Activated CD8-positive, alpha-beta memory T cell treated with anti-CD3 and anti-CD28 coated beads for 4 hours (primary cell): ENCODE results near the gene GIPC3.
"Not testable (repeated sequence)": the region's sequence is repeated elsewhere in the genome, so short reads cannot be mapped to it uniquely, and the experiment has no call there.

Source experiments
- DNase-seq, 2 donors: peaks; one replicate each; pipeline ENCODE4 v3.0.0-alpha.2; 2020; ENCODE audit warnings: low read depth in 2 of 2

Gene GIPC3

DNA sequence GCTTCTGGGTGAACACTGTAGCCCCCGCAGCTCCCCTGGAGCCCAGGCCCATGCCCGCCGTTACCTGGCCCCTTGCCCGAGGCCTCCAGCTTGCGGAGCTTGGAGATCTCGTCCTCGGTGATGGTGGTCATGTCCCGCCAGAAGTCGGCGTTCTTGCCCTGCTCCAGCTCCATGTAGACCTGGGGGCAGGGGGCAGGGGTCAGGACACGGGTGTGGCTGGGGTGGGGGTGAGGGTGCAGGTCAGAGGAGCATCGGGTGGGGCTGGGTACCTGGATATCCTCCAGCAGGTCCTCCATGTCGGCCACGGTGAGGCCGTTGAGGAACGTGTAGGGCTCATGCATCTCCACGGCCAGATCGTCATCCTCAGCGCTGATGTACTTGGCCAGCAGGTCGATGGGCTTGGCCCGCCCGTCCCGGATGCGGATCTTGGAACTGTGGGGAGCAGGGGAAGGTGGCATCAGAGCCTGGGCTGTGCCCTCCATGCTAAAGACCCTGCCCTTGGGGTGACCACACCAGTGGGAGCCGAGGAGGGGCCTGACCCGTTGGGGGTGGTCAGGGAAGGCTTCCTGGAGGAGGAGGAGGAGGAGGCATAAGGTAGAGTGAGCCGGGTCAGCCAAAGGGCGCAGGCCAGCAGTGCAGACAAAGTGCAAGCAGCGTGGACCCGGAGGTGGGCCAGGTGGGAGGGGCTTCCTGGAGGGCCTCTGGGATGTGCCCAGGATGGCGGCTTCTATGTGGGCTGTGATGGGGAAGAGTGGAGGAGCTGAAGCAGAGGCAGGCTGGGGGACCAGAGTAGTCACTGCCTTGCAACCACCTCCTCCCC, 33.7 kb downstream of the GIPC3 start:
- no peak for DNase-seq

DNA sequence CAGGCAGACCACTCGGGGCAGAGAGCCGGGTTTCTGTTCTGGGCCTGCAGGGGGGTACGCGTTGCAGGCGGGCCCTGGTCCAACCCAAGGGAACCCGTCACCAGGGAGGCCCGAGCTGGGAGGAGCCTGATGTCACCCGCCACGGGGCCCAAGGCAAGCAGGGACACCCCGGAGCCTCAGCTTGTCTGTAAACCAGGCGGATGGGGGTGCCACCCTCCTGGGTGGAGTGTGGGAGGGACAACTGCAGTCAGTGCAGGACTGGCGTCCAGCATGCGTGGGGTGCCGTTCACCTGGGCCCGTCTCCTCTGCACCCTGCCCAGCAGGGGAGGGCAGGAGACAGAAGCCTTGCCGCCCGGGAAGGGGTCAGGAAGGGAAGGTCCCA, 34.3 kb downstream of the GIPC3 start:
- DNase-seq = no peak

DNA sequence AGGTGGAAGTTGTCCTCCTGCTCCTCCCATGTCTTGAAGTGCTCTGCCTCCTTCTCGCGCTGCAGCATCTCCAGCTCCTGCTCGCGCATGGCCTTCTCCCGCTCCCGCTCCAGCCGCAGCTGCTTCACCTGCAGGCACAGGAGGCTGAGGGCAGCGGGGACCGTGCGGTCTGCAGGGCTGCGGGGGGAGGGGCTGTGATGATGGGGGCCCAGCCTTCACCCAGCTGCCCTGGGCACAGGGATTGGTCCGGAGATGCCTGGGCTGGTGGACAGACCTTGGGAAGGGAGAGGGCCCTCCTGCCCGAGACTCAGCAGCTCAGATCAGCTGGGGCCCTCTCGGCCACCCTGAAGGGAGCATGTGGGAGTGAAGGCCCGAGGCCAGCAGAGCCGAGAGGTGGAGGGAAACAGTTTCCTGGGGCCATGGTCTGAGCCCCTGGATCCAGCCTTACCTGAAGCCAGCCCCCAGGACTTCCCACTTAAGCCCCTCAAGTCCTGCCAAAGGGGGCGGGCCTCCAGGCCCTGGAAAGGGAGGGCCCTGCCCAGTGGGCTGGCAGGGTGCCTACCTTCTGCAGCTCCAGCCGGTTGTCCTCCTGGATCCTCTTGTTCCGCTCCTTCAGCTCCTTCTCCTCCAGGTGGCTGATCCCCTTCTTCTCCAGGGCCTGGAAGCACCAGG, 35.0 kb downstream of the GIPC3 start:
- no peak for DNase-seq

DNA sequence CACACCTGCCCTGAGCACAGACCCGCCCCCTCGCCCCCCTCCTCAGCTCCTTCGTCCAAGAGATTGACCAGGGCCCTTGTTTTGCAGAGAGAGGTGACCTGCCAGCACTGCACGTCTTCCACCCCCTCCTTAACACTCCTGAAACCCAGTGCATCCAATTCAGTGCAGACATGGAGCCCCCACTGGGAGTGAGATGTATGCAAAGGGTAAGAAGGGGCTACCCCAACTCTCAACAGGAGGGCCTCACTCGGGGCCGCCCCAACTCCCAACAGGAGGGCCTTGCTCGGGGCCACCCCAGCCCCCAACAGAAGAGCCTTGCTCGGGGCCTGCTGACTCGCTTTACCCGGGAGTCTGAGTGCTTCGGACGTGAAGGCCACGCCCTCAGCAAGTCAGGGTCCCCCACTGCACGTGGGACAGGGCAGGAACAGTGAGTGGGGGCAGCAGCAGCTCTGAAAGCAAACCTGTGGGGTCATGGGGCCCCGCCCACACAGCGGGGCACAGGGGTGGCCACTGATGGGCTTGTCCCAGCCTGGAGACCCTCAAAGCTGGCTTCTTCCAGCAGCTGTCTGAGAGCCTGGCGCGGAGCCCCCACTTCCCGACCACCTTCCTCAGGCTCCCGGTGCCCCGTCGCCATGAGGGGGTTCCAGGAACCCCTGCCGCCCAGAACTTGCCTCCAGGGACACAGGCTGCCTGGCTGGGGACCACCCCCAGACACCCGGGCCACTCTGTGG, 35.7 kb downstream of the GIPC3 start:
- DNase-seq = no peak

DNA sequence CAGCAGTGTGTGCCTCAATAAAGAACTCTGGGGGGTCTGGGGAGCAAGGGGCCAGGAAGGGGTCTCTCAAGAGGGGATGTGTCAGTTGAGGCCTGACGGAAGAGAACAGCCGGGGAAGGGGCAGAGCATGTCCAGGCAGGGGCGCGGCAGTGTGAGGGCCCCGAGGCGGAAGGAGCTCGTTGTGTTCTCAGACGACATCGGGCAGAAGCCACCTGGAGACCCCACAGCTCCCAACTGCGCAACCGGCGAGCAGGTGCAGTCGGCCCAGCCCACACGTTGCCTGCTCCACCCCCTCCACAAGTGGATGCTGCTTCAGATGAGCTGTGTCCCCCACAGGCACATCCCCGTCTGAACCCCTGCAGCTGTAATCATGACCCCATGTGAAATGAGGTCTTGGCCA, 36.4 kb downstream of the GIPC3 start:
- DNase-seq = no peak

DNA sequence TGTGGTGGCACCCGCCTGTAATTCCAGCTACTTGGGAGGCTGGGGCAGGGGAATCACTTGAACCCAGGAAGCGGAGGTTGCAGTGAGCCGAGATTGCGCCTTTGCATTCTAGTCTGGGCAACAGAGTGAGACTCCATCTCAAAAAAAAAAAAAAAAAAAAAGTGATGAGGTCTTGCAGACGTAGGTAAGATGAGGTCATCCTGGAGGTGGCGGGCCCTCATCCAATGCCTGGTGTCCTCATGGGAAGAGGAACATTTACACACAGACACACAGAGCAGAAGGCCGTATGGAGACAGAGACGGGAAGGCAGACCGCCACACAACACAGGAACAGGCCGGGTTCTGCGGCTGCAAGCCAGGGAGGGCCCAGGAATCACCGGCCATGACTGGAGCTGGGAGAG, 36.9 kb downstream of the GIPC3 start:
- no peak for DNase-seq

DNA sequence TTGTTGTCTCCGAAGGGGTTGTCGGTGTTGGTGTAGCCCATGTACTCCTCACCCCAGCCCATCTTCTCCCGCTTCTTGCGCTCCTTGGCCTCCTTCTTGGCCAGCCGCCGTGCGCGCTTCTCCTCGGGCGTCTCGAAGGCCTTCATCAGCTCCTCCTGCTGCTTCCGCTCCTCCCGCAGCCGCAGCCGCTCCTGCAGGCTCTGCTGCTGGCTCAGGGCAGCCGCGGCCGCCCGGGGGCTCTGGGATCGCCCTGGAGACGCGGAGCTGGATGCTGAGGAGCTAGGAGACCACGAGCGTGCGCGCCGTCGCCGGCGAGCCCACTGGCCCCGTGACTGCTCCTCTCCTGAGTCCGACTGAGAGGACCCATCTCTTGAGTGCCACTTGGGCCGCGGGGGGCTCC, 38.4 kb downstream of the GIPC3 start:
- no peak for DNase-seq

DNA sequence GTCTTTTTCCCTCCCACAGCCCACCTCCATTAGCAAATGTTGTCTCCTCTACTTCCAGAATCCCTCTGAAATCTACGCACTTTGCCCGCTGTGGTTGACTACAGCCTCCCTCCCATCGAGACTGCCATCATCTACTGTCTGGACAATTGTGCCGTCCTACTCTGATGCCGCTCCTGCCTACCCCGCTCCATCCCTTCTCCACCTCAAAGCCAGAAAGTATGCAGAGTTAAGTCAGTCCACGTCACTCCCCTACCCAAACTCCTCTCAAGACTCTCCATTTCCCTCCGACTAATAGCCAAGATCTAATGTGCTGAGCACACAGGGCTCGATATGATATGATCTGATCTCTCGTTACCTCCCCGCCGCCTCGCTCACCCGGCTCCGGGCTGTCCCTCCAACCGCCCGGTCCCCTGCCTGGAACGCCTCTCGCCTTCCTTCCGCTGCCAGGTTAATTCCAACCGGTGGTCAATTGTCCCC, 40.8 kb downstream of the GIPC3 start:
- no peak for DNase-seq

DNA sequence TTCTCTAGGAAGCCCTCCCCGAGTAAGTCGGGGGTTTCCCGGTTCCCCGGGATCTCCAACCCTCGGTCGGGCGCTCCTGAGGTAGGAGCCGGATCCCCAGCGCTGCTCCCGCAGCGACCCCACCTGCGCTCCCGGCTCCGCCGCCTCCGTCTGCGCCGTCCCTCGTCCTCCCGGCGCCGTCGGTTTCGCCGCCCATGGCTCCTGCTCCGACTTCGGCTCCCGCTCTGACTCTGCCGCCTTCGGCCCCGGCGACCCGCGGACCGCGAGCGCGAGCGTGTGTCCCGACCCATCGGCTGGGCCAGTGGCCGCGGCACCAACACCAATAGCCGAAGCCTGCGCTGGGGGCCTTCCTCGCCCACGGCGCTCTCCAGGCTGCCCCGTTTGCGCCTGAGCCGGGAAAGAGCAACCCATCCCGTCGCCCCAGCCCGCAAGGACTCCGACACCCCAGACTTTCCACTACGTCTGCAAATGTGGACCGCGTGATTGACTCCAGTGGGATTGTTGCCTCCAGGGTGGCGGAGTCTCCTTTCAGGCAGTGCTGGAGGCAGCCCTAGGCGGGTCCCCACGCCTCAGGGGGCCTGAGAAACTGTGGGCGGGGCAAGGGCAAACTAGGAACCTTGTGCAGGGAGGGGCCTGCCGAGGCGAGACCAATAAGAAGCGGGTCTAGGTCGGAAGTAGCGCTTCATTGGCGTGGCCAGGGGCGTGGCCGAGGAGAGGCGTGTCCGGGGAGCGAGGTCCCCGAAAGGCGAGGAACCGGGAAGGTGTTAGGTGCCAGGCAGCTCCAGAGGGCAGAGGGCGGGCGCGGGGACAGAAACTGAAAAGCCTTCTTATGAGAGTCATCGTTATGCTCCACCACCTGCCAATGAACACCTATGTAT, 41.4 kb downstream of the GIPC3 start, which contains the start of gene CACTIN:
TSS of gene CACTIN (minus strand) at position 318 of the 878 bp plus-strand sequence. CDS start at position 290, 28 bp downstream.
- DNase-seq = peak; percentile 96 to 98

DNA sequence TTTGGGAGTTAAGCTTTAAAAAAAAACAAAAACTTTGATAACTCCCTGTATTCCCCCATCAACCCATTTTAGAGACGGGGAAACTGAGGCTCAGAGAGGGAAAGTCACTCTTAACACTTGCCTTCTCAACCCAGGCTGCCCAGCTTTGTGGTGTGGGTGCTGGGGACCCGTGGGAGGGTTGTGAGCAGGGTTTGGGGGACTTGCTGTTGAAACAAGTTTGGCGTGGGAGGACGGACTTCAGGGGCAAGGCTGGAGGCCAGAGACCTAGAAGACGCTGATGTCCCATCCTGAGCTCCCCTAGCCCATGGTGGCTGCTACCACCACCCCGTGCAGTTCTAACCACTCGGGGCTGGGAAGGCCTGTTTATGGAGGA, 42.1 kb downstream of the GIPC3 start:
- no peak for DNase-seq

DNA sequence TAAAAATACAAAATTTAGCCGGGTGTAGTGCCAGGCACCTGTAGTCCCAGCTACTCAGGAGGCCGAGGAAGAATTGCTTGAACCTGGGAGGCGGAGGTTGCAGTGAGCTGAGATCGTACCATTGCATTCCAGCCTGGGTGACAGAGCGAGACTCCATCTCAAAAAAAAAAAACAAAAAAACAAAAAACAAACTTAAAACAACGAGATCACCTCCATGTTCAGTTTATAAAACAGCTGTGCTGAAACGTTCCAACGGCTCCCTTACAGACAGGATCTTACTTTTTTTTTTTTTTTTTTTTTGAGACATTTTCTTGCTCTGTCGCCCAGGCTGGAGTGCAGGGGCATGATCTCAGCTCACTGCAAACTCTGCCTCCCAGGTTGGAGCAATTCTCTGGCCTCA, 43.5 kb downstream of the GIPC3 start:
- not testable (repeated sequence) for DNase-seq

DNA sequence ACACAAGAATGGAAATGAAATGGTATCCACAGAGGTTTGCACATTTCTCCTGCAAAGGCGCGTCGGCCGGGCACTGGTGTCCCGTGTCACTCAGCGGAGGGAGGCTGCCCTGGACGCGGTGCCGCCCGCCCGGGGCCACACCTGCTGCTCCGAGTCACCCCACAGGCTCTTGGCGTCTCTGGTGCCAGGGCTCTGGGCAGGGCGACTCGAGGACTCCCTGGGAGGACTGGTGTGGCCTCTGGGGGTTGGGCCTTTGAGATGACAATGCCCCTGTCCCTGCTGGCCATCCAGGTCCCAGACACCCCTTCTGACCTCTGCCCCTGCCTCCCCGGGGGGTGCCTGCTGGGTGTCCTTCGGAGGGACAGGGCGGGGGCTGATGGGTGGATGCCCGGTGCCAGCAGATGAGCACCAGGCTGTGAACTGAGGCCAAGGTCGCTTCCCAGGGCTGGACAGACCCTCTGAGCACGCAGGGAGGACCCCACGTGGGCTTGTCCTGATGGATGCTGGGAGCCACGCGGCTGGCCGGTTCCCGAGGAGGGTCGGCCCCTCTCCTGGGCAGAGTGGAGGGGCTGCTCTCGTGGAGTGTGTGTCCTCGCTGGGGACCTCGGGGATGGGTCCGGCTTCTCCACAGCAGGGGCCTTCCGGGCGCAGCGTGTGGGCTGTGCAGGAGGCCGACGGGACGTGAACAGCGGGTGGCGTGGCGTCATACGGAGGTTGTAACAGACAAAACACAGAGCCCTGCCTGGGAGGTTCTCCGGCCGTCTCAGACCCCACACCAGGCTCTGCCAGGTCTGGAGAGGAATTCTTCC, 46.0 kb downstream of the GIPC3 start:
- DNase-seq = no peak

DNA sequence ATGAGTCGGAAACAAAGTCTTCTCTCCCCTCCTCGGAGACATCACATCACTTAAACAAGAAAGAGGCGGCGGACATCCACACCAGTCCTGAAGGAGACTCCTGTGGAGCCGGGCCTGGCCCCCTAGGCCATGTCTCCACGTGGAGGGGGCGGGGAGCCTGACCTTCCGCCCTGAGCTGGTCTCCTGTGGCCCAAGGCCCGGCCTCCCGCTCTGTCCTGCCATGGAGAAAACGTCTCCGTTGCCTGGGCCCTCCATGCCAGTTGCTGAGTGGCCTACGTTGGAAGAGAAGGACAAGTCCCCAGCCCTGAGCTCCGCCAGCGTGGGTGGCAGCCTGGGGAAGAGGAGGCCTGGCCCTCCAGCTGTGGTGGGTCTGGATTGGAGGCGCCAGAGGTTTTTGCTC, 46.8 kb downstream of the GIPC3 start:
- DNase-seq = no peak

DNA sequence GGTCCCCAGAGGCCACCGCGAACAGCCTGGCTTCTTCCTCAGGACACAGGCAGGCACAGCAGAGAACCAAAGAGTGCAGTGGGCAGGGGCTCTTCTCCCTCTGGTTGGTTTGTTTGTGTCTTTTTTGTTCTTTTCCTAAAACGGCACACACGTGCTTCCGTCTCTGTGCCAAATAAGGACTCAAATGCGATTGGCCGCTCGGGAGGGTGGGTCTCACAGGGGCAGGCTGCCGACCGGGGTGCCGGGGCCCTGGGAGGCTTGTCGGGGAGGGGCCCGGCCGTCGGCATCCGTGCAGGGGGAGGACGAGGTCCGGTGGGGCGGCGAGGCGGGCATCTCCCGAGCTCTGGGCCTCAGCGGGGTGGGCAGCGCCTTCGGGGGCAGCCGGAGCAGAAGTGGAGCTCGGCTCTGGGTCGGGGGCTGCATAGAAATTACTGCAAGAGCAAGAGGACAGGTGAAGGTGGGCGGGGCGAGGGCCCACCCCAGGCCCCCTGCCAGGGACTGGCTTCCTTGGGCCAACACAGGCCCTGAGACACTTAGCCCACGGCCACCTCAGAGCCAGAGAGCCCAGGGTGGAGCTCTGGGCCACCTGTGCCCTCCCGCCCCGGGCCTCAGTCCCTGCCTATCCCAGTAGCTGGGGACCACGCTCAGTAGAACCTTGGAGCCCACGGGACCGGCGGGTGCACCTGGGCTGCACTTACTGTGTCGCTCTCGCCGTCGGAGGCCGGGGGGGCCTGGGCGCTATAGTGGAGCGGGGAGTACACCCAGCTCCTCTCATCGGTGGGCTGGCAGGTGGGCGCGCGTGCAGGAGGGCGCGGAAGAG, 47.7 kb downstream of the GIPC3 start:
- no peak for DNase-seq

DNA sequence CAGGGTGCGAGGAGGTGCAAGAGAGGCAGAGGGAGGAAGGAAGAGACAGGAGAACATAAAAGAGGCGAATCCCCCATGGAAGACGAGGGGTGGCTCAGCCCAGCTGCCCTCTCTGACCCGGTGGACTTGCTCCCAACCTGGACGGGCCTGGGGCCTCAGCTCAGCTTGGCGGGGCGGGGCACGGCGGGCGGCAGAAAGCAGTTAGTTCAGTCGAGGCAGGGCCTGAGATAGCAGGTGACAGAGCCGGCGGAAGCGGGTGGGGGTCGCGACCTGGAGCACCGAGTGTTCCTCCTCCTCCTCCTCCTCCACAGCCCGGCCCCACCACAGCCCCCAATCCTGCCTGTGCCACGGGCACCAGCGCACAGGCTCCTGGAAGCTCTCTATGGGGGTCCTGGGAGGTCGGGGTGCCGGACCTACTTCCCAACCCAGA, 48.3 kb downstream of the GIPC3 start:
- no peak for DNase-seq

DNA sequence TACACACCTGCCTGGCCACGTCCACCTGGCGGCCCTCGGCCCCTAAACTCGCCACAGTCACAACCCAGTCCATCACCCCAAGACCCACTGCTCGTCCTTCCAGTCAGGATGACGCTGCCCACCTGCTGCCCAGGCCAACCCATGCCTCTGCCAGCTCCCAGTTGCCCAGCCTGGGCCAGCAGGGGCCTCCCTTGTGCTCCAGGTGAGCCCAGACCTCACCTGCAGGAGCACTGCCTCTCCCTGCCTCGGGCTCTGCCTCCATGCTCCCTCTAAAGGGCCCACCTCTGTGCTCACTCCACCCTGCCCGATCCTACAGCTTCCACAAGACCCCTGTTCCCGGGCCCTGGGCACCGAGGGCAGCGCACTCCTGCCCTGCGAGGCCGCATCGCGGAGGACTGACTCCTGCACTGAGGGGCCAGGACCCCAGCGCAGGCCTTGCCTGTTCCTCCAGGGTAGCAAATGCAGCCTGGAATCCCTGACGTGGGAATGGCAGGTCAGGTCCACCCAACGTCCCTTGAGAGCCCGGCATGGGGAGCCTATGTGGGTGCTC, 49.3 kb downstream of the GIPC3 start:
- DNase-seq = no peak

DNA sequence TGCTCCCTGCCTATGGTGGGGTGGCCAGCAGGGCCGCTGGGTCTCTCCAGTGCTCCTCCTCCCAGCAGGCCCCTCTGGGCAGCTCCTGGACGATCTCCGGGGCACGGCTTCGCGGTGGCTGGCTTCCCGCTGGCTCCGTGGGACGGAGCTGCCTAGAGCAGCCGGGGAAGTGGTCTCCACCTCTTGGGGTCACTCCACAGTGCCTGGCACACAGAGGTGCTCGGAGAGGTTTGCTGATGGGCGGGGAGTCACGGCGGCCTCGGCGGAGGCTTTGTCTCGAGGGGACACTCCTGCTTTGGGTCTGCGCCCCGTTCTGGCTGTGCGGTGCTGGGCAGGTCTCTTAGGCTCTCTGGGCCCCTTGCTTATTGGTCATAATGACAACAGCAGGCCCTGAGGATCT, 51.2 kb downstream of the GIPC3 start:
- no peak for DNase-seq

DNA sequence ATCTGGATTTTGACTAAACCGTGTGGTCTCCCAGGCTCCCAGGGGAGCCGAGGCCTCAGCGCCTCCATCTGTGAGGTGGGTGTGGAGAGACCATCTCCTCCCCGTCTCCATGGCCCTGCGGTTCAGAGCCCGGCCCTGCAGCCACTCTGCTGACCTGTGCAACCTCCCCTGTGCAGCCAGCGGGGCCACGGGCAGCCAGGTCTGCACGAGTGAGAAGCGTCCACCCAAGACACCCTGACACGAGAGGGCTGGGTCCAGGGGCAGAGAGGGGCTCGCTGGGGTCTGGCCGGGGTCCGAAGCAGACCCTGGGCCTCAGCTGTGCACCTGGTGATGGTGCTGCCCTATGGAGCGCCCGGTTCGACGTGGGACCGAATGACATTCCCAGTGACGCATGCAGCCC, 51.7 kb downstream of the GIPC3 start:
- no peak for DNase-seq

DNA sequence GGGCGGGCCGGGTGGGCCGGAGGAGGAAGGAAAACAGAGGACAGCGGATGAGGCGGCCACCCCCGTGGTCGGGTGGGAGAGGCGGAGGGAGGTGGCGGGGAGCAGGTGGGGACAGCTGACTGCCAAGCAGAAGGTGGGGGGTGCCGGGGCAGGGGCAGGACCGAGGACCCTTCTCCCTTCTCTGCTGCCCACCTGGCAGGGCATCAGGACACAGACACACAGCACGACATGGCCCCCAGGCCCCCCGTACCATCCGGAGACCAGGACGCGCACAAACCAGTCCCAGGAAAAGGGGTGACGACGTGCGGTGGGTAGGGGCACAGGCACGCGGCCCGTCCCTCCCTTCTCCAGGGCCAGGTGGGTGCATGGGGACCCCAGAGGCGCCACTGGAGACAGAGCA, 52.3 kb downstream of the GIPC3 start:
- no peak for DNase-seq
